Measurements from ENCODE around the gene SRRM3. TPM values are rescaled to one million over a fixed set of nuclear protein-coding genes. Genes with fewer than 3 reads are reported as not detected.

Gene SRRM3
- polyA plus RNA-seq, 1 donor (not counting 4 experiments of a cell fraction or from before 2014, with no cell fraction given), result 0.30 TPM

GRCh38 chr7:76193883-76194282, 7.8 kb upstream of the SRRM3 start:
- Histone ChIP-seq H3K27me3 (ENCODE audit: control insufficient read depth, extremely low read depth, insufficient read depth, low read length) (no peaks in the 10 kb centered on the region), H3K36me3 (ENCODE audit: control insufficient read depth in 2 of 2, extremely low read depth in 1 of 2, insufficient read depth in 2 of 2, low read length in 2 of 2) (no peaks in the 10 kb centered on the region), H3K9ac (ENCODE audit: control insufficient read depth, extremely low read depth, insufficient read depth, low read length) (no peak overlapping the region), H3K79me2 (ENCODE audit: control insufficient read depth, insufficient read depth, low read length) (no peaks in the 10 kb centered on the region), H2AFZ (ENCODE audit: control insufficient read depth, low read length) (no peak overlapping the region), H3K9me3 (ENCODE audit: control insufficient read depth, low read depth, low read length) (no peaks in the 10 kb centered on the region), H3K9me1 (ENCODE audit: control insufficient read depth, extremely low read depth, insufficient read depth, low read length) (no peaks in the 10 kb centered on the region), H3K4me2 (ENCODE audit: control insufficient read depth, extremely low read depth, insufficient read depth, low read depth, low read length) (no peak overlapping the region), H3K4me1 (ENCODE audit: control insufficient read depth, extremely low read depth, insufficient read depth, low read length) (no peaks in the 10 kb centered on the region), H3K4me3 (ENCODE audit: control insufficient read depth in 2 of 3, extremely low read depth in 1 of 3, insufficient read depth in 2 of 3, low read depth in 1 of 3, low read length in 3 of 3) (no peak overlapping the region), H3K27ac (ENCODE audit: control insufficient read depth, insufficient read depth, low read length) (no peak overlapping the region), H4K20me1 (ENCODE audit: control insufficient read depth, extremely low read depth, insufficient read depth, low read length) (no peaks in the 10 kb centered on the region)
- dilution Hi-C loops (cut with MboI; ENCODE audit: extremely low pct_ligation_motif_present, low sequenced_read_pairs), result no loop called here
- no peak for DNase-seq (ENCODE audit: low read depth, low spot score)
- FAIRE-seq, result no peak
- TF ChIP-seq EZH2 (IDR thresholded peaks at IDR 0.05; ENCODE audit: low read length), result no peak

- Histone ChIP-seq H3K9me1 (ENCODE audit: control insufficient read depth, extremely low read depth, insufficient read depth, low read length) (no peaks in the 10 kb centered on the region), H3K4me1 (ENCODE audit: control insufficient read depth, extremely low read depth, insufficient read depth, low read length) (no peaks in the 10 kb centered on the region), H3K4me3 (ENCODE audit: control insufficient read depth in 2 of 3, extremely low read depth in 1 of 3, insufficient read depth in 2 of 3, low read depth in 1 of 3, low read length in 3 of 3) (no peak overlapping the region), H2AFZ (ENCODE audit: control insufficient read depth, low read length) (no peak overlapping the region), H3K79me2 (ENCODE audit: control insufficient read depth, insufficient read depth, low read length) (no peaks in the 10 kb centered on the region), H3K27ac (ENCODE audit: control insufficient read depth, insufficient read depth, low read length) (no peak overlapping the region), H3K9ac (ENCODE audit: control insufficient read depth, extremely low read depth, insufficient read depth, low read length) (no peak overlapping the region), H3K4me2 (ENCODE audit: control insufficient read depth, extremely low read depth, insufficient read depth, low read depth, low read length) (no peak overlapping the region), H3K9me3 (ENCODE audit: control insufficient read depth, low read depth, low read length) (no peaks in the 10 kb centered on the region), H3K36me3 (ENCODE audit: control insufficient read depth in 2 of 2, extremely low read depth in 1 of 2, insufficient read depth in 2 of 2, low read length in 2 of 2) (no peaks in the 10 kb centered on the region), H3K27me3 (ENCODE audit: control insufficient read depth, extremely low read depth, insufficient read depth, low read length) (no peaks in the 10 kb centered on the region), H4K20me1 (ENCODE audit: control insufficient read depth, extremely low read depth, insufficient read depth, low read length) (no peaks in the 10 kb centered on the region)
- TF ChIP-seq EZH2 (IDR thresholded peaks at IDR 0.05; ENCODE audit: low read length) (no peak), CTCF (optimal IDR thresholded peaks at IDR 0.05 in 1 of 3, IDR thresholded peaks at IDR 0.05 in 1 of 3, conservative IDR thresholded peaks at IDR 0.05 in 1 of 3; ENCODE audit: extremely low read depth in 1 of 3, insufficient read depth in 2 of 3, low read length in 3 of 3) (no peak)
- DNase-seq (ENCODE audit: low read depth, low spot score) (no peak), FAIRE-seq (no peak)
- dilution Hi-C loops (cut with MboI; ENCODE audit: extremely low pct_ligation_motif_present, low sequenced_read_pairs), result no loop called here
These were observed 4.9 kb upstream of the SRRM3 start for GRCh38 chr7:76196786-76197185.

- Histone ChIP-seq H2AFZ (ENCODE audit: control insufficient read depth, low read length) (no peak overlapping the region), H3K27me3 (ENCODE audit: control insufficient read depth, extremely low read depth, insufficient read depth, low read length) (no peaks in the 10 kb centered on the region), H4K20me1 (ENCODE audit: control insufficient read depth, extremely low read depth, insufficient read depth, low read length) (no peaks in the 10 kb centered on the region), H3K36me3 (ENCODE audit: control insufficient read depth in 2 of 2, extremely low read depth in 1 of 2, insufficient read depth in 2 of 2, low read length in 2 of 2) (no peaks in the 10 kb centered on the region), H3K79me2 (ENCODE audit: control insufficient read depth, insufficient read depth, low read length) (no peaks in the 10 kb centered on the region), H3K4me2 (ENCODE audit: control insufficient read depth, extremely low read depth, insufficient read depth, low read depth, low read length) (no peak overlapping the region), H3K9ac (ENCODE audit: control insufficient read depth, extremely low read depth, insufficient read depth, low read length) (no peak overlapping the region), H3K4me1 (ENCODE audit: control insufficient read depth, extremely low read depth, insufficient read depth, low read length) (no peaks in the 10 kb centered on the region), H3K9me3 (ENCODE audit: control insufficient read depth, low read depth, low read length) (no peaks in the 10 kb centered on the region), H3K9me1 (ENCODE audit: control insufficient read depth, extremely low read depth, insufficient read depth, low read length) (no peaks in the 10 kb centered on the region), H3K4me3 (ENCODE audit: control insufficient read depth in 2 of 3, extremely low read depth in 1 of 3, insufficient read depth in 2 of 3, low read depth in 1 of 3, low read length in 3 of 3) (no peak overlapping the region), H3K27ac (ENCODE audit: control insufficient read depth, insufficient read depth, low read length) (no peak overlapping the region)
- FAIRE-seq (no peak), DNase-seq (ENCODE audit: low read depth, low spot score) (no peak)
- TF ChIP-seq EZH2 (IDR thresholded peaks at IDR 0.05; ENCODE audit: low read length) (no peak), CTCF (optimal IDR thresholded peaks at IDR 0.05 in 1 of 3, IDR thresholded peaks at IDR 0.05 in 1 of 3, conservative IDR thresholded peaks at IDR 0.05 in 1 of 3; ENCODE audit: extremely low read depth in 1 of 3, insufficient read depth in 2 of 3, low read length in 3 of 3) (no peak)
- dilution Hi-C loops (cut with MboI; ENCODE audit: extremely low pct_ligation_motif_present, low sequenced_read_pairs), result no loop called here
These were observed 3.5 kb upstream of the SRRM3 start for GRCh38 chr7:76198202-76198601.
